H1 (cell line): ENCODE measurements around the gene STX17. TPM values are rescaled to one million over a fixed set of nuclear protein-coding genes. Genes with fewer than 3 reads are reported as not detected.

Experiments
- CTCF ChIA-PET: fragments of 300-600 bp; sonication (Branson Sonifier 250); formaldehyde crosslinking; loops from one replicate; lab custom pipeline; 2021; ENCODE audit not compliant: partially characterized antibody; lab: Charles Lee
- POLR2A ChIA-PET: fragments of 300-600 bp; sonication (Branson Sonifier 250); formaldehyde crosslinking; loops from one replicate; lab custom pipeline; 2021; ENCODE audit warnings: inconsistent platforms; ENCODE audit not compliant: partially characterized antibody; lab: Charles Lee
- DNase-seq, 2 experiments: peaks; one replicate each; pipeline versions ENCODE4 v3.0.0 to v3.0.0-alpha.2; 2010 to 2022; ENCODE audit warnings: low spot score in 2 of 2, low read depth in 1 of 2, mixed read lengths in 1 of 2
- FAIRE-seq: peaks from 2 replicates; lab custom pipeline; 2011; peaks lifted over from hg19 to GRCh38; lab: Jason Lieb, UNC
- H2AFZ ChIP-seq: 2 replicates; pipeline ENCODE4 v1.8.1; 2012; ENCODE audit warnings: low read length, inconsistent platforms
- H2AK5ac ChIP-seq: 2 replicates; pipeline ENCODE4 v1.6.1; 2013; ENCODE audit warnings: low read depth, low read length
- H2BK120ac ChIP-seq: replicated peaks from 2 replicates; pipeline ENCODE3; 2013; ENCODE audit warnings: low read depth, low read length, inconsistent platforms
- H2BK12ac ChIP-seq: 2 replicates; pipeline ENCODE4 v1.6.1; 2013; ENCODE audit warnings: low read depth, low read length
- H2BK15ac ChIP-seq: 2 replicates; pipeline ENCODE4 v1.6.1; 2013; ENCODE audit warnings: low read length
- H2BK20ac ChIP-seq: 2 replicates; pipeline ENCODE4 v1.6.1; 2013; ENCODE audit warnings: low read length
- H2BK5ac ChIP-seq: 2 replicates; pipeline ENCODE4 v1.6.1; 2013; ENCODE audit warnings: low read depth, low read length
- H3K14ac ChIP-seq: 2 replicates; pipeline ENCODE4 v1.6.1; 2013; ENCODE audit warnings: inconsistent platforms; ENCODE audit not compliant: insufficient read length
- H3K18ac ChIP-seq: 2 replicates; pipeline ENCODE4 v1.6.1; 2013; ENCODE audit warnings: low read length; ENCODE audit errors: extremely low read depth
- H3K23ac ChIP-seq: 2 replicates; pipeline ENCODE4 v1.6.1; 2013; ENCODE audit warnings: inconsistent platforms; ENCODE audit not compliant: insufficient read length
- H3K23me2 ChIP-seq: 2 replicates; pipeline ENCODE4 v1.6.1; 2013; ENCODE audit warnings: low read depth, low read length
- H3K27ac ChIP-seq: 2 replicates; pipeline ENCODE4 v1.6.1; 2011; ENCODE audit warnings: low read depth, low read length, inconsistent platforms
- H3K27me3 ChIP-seq, 4 experiments: replicated peaks in 1 of 4; 1 replicate in 1 of 4; 2 replicates in 3 of 4; pipeline versions ENCODE4 v1.6.1 to v1.8.1; 2011 to 2013; ENCODE audit warnings: low read length in 3 of 4, mild to moderate bottlenecking in 3 of 4, inconsistent platforms in 2 of 4, mixed read lengths in 2 of 4, moderate library complexity in 1 of 4; ENCODE audit not compliant: control insufficient read depth in 3 of 4, insufficient read depth in 3 of 4; ENCODE audit errors: extremely low read depth in 1 of 4
- H3K36me3 ChIP-seq, 4 experiments: 2 replicates each; pipeline versions ENCODE4 v1.6.1 to v1.8.1; 2011 to 2013; ENCODE audit warnings: mild to moderate bottlenecking in 4 of 4, low read length in 3 of 4, moderate library complexity in 2 of 4, control low read depth in 1 of 4, inconsistent platforms in 1 of 4; ENCODE audit not compliant: insufficient read depth in 4 of 4, control insufficient read depth in 2 of 4
- H3K4ac ChIP-seq: replicated peaks from 2 replicates; pipeline ENCODE3; 2013; ENCODE audit warnings: low read length, low read depth, mixed read lengths, inconsistent platforms; ENCODE audit not compliant: insufficient read length
- H3K4me1 ChIP-seq, 4 experiments: replicated peaks in 1 of 4; 1 replicate in 1 of 4; 2 replicates in 3 of 4; pipeline versions ENCODE4 v1.6.1 to v1.8.1; 2011 to 2013; ENCODE audit warnings: low read length in 3 of 4, inconsistent platforms in 2 of 4, mixed read lengths in 1 of 4; ENCODE audit not compliant: insufficient read depth in 4 of 4, control insufficient read depth in 3 of 4
- H3K4me2 ChIP-seq, 2 experiments: 2 replicates each; pipeline versions ENCODE4 v1.6.1 to v1.8.1; 2011 to 2013; ENCODE audit warnings: low read depth in 2 of 2, low read length in 2 of 2, control low read depth in 1 of 2, inconsistent platforms in 1 of 2, mild to moderate bottlenecking in 1 of 2; ENCODE audit not compliant: insufficient read depth in 1 of 2
- H3K4me3 ChIP-seq, 4 experiments: fragments of 200-600, 300-600 bp in 1 of 4; sonication (generic), shearing (Covaris generic), sonication (Bioruptor Twin) in 1 of 4; 2 replicates each; pipeline versions ENCODE4 v1.5.1 to v1.8.1; 2011 to 2016; ENCODE audit warnings: low read length in 4 of 4, low read depth in 3 of 4, control low read depth in 2 of 4, inconsistent platforms in 2 of 4, mild to moderate bottlenecking in 2 of 4, mixed read lengths in 1 of 4, moderate library complexity in 1 of 4; ENCODE audit not compliant: insufficient read depth in 2 of 4; ENCODE audit errors: extremely low read depth in 1 of 4
- H3K56ac ChIP-seq: replicated peaks from 2 replicates; pipeline ENCODE3; 2013; ENCODE audit warnings: low read depth, mild to moderate bottlenecking, mixed read lengths, low read length, inconsistent platforms; ENCODE audit not compliant: insufficient read length
- H3K79me1 ChIP-seq: 2 replicates; pipeline ENCODE4 v1.6.1; 2013; ENCODE audit warnings: low read depth, low read length, control low read depth
- H3K79me2 ChIP-seq, 2 experiments: 2 replicates each; pipeline versions ENCODE4 v1.6.1 to v1.8.1; 2012 to 2013; ENCODE audit warnings: low read length in 2 of 2, mild to moderate bottlenecking in 2 of 2, inconsistent platforms in 1 of 2; ENCODE audit not compliant: insufficient read depth in 2 of 2, control insufficient read depth in 1 of 2
- H3K9ac ChIP-seq, 4 experiments: replicated peaks in 1 of 4; 1 replicate in 1 of 4; 2 replicates in 3 of 4; pipeline versions ENCODE4 v1.6.1 to v1.8.1; 2011 to 2013; ENCODE audit warnings: low read depth in 3 of 4, low read length in 3 of 4, control low read depth in 2 of 4, mild to moderate bottlenecking in 2 of 4, moderate library complexity in 2 of 4, inconsistent platforms in 1 of 4; ENCODE audit errors: extremely low read depth in 1 of 4
- H3K9me3 ChIP-seq, 2 experiments: 2 replicates each; pipeline versions ENCODE4 v1.6.1 to v1.8.1; 2012 to 2013; ENCODE audit warnings: mild to moderate bottlenecking in 2 of 2, moderate library complexity in 2 of 2, control low read depth in 1 of 2, inconsistent platforms in 1 of 2, low read depth in 1 of 2, low read length in 1 of 2, mixed read lengths in 1 of 2; ENCODE audit not compliant: insufficient read depth in 2 of 2
- H4K20me1 ChIP-seq, 2 experiments: replicated peaks in 1 of 2; 2 replicates each; pipeline versions ENCODE3 to v1.8.1; 2011 to 2013; ENCODE audit warnings: inconsistent platforms in 2 of 2, low read length in 2 of 2, mild to moderate bottlenecking in 1 of 2; ENCODE audit not compliant: insufficient read depth in 2 of 2, control insufficient read depth in 1 of 2
- H4K5ac ChIP-seq: 2 replicates; pipeline ENCODE4 v1.6.1; 2013; ENCODE audit warnings: low read length, low read depth, mixed read lengths, inconsistent platforms; ENCODE audit not compliant: insufficient read length
- H4K8ac ChIP-seq: 2 replicates; pipeline ENCODE4 v1.8.0; 2013; ENCODE audit warnings: mild to moderate bottlenecking, moderate library complexity, low read length, inconsistent platforms; ENCODE audit not compliant: insufficient read depth; ENCODE audit errors: extremely low read depth
- H4K91ac ChIP-seq: replicated peaks from 2 replicates; pipeline ENCODE3; 2013; ENCODE audit warnings: low read length, mixed read lengths, inconsistent platforms; ENCODE audit not compliant: insufficient read length
- EZH2 ChIP-seq: fragments of 200-600 bp; sonication (generic); IDR thresholded peaks from 2 replicates; pipeline ENCODE4 v1.7.1; 2012; ENCODE audit warnings: low read depth, mild to moderate bottlenecking, moderate library complexity, low read length, inconsistent platforms; ENCODE audit not compliant: severe bottlenecking
- FOSL1 ChIP-seq: IDR thresholded peaks from 2 replicates; pipeline ENCODE4 v1.6.1; 2011; ENCODE audit warnings: mild to moderate bottlenecking, low read depth, low read length, moderate library complexity; ENCODE audit not compliant: insufficient read depth
- GABPA ChIP-seq: IDR thresholded peaks from 2 replicates; pipeline ENCODE4 v1.6.1; 2011; ENCODE audit warnings: mild to moderate bottlenecking, low read length, moderate library complexity, borderline replicate concordance; ENCODE audit not compliant: insufficient read depth
- GTF2F1 ChIP-seq: IDR thresholded peaks from 2 replicates; pipeline ENCODE4 v1.6.1; 2012; ENCODE audit warnings: low read depth, low read length, improper control_type of control experiment, borderline replicate concordance
- HDAC2 ChIP-seq, 2 experiments: fragments of 300-600 bp in 1 of 2; sonication (generic) in 1 of 2; IDR thresholded peaks; 2 replicates each; pipeline ENCODE4 v1.6.1; 2011 to 2012; ENCODE audit warnings: low read depth in 2 of 2, low read length in 2 of 2, mild to moderate bottlenecking in 2 of 2, moderate library complexity in 2 of 2, borderline replicate concordance in 1 of 2, inconsistent platforms in 1 of 2
- JUN ChIP-seq: IDR thresholded peaks from 2 replicates; pipeline ENCODE4 v1.6.1; 2011; ENCODE audit warnings: low read depth, mild to moderate bottlenecking, improper control_type of control experiment, low read length
- KDM5A ChIP-seq: fragments of 200-600 bp; IDR thresholded peaks from 2 replicates; pipeline ENCODE4 v1.7.1; 2012; ENCODE audit warnings: mild to moderate bottlenecking, low read length, inconsistent platforms, mixed read lengths
- RAD21 ChIP-seq, 2 experiments: IDR thresholded peaks in 1 of 2; conservative IDR thresholded peaks in 1 of 2; 2 replicates each; pipeline ENCODE4 v1.6.1; 2011; ENCODE audit warnings: low read depth in 2 of 2, low read length in 2 of 2, improper control_type of control experiment in 1 of 2, inconsistent platforms in 1 of 2, mild to moderate bottlenecking in 1 of 2, moderate library complexity in 1 of 2
- RBBP5 ChIP-seq: IDR thresholded peaks from 2 replicates; pipeline ENCODE4 v1.7.1; 2012; ENCODE audit warnings: low read depth, mild to moderate bottlenecking, inconsistent platforms, low read length, moderate library complexity, borderline replicate concordance
- RNF2 ChIP-seq: fragments of 200-900, 300-1000 bp; sonication (generic); IDR thresholded peaks from 2 replicates; pipeline ENCODE4 v1.7.1; 2016; ENCODE audit warnings: borderline replicate concordance, low read depth, mild to moderate bottlenecking, antibody characterized with exemption, low read length; ENCODE audit not compliant: poor library complexity, severe bottlenecking; ENCODE audit errors: missing control alignments
- SP1 ChIP-seq: IDR thresholded peaks from 2 replicates; pipeline ENCODE4 v1.6.1; 2011; ENCODE audit warnings: low read depth, low read length
- TBP ChIP-seq: IDR thresholded peaks from 2 replicates; pipeline ENCODE4 v1.6.1; 2011; ENCODE audit warnings: low read depth, low read length, improper control_type of control experiment
- TCF12 ChIP-seq: IDR thresholded peaks from 2 replicates; pipeline ENCODE4 v1.6.1; 2011; ENCODE audit warnings: low read depth, mild to moderate bottlenecking, low read length
- YY1 ChIP-seq: IDR thresholded peaks from 2 replicates; pipeline ENCODE4 v1.6.1; 2011; ENCODE audit warnings: low read depth, mild to moderate bottlenecking, low read length
- polyA plus RNA-seq, 7 experiments: library from polyadenylated mRNA; depleted of rRNA in 3 of 7; stranded (reverse) in 5 of 7; unstranded in 2 of 7; fragments of >200 nt in 5 of 7; fragments of 200-250 nt in 2 of 7; gene quantifications; 1 replicate in 5 of 7; 2 replicates in 1 of 7; 4 replicates in 1 of 7; pipeline versions ENCODE4 v1.2.1 to v1.2.3, GENCODE V29; 2011 to 2013; ENCODE audit warnings: missing spikeins in 2 of 7, mixed read lengths in 2 of 7
- total RNA-seq: library from RNA; stranded (reverse); fragmentation: NEBNext Ultra II Directional; extraction: Animal tissue kit (Norgen Biotek cat#: 25700); gene quantifications from 2 replicates; pipeline ENCODE4 v1.2.1, GENCODE V29; 2021

STX17 gene
- total and polyA plus RNA-seq, 2 of the 8 experiments (the other 6 are each of a cell fraction or from before 2014, with no cell fraction given): 4.5 to 16.3 TPM

GRCh38 chr9:100014846-100015245 is 108.4 kb downstream of the STX17 start:
- Histone ChIP-seq H2BK120ac (no peak overlapping the region), H3K79me2 (no peaks in the 10 kb centered on the region), H4K8ac (no peak overlapping the region), H3K4ac (no peak overlapping the region), H3K4me3 (no peak overlapping the region), H4K20me1 (peaks cover 0 to 2% of the 10 kb centered on the region in 2 experiments), H2BK15ac (no peak overlapping the region), H3K18ac (no peak overlapping the region), H2AK5ac (no peak overlapping the region), H3K14ac (no peak overlapping the region), H3K23ac (no peak overlapping the region), H2BK5ac (no peak overlapping the region), H3K9me3 (no peaks in the 10 kb centered on the region), H2AFZ (no peak overlapping the region), H4K5ac (no peak overlapping the region), H3K56ac (no peak overlapping the region), H3K4me1 (no peaks in the 10 kb centered on the region), H3K27ac (no peak overlapping the region), H4K91ac (no peak overlapping the region), H3K79me1 (no peaks in the 10 kb centered on the region), H2BK20ac (no peak overlapping the region), H3K23me2 (no peaks in the 10 kb centered on the region), H3K4me2 (no peak overlapping the region), H3K9ac (no peak overlapping the region), H3K27me3 (no peaks in the 10 kb centered on the region), H2BK12ac (no peak overlapping the region), H3K36me3 (no peaks in the 10 kb centered on the region)
- DNase-seq (no peak), FAIRE-seq (no peak)
- POLR2A ChIA-PET: interaction anchor here (0.6 kb wide), 1 partner anchor 11 kb away, joined by 3 read pairs; no protein-coding TSS in a partner anchor
- CTCF ChIA-PET: interaction anchor here (0.7 to 2.6 kb wide), 4 partner anchors 9 to 202 kb away, joined by 3 to 9 read pairs (median 3); no protein-coding TSS in a partner anchor
- TF ChIP-seq EZH2: no peak
- no peak for TF ChIP-seq YY1
- TF ChIP-seq GABPA: no peak
- no peak for TF ChIP-seq GTF2F1
- TF ChIP-seq TCF12: no peak
- TF ChIP-seq RNF2: no peak
- no peak for TF ChIP-seq KDM5A
- TF ChIP-seq RAD21 (IDR thresholded peaks at IDR 0.05 in 1 of 2, conservative IDR thresholded peaks at IDR 0.05 in 1 of 2; ENCODE audit: low read depth in 2 of 2, low read length in 2 of 2): no peak
- no peak for TF ChIP-seq RBBP5
- no peak for TF ChIP-seq SP1
- TF ChIP-seq JUN: no peak
- no peak for TF ChIP-seq TBP
- no peak for TF ChIP-seq FOSL1
- no peak for TF ChIP-seq HDAC2 (IDR thresholded peaks at IDR 0.05; ENCODE audit: borderline replicate concordance in 1 of 2, low read depth in 2 of 2, low read length in 2 of 2)
